Fibroblast of skin of back (primary cell): Measurements from ENCODE around the gene CACNA2D4.

Source experiments
- DNase-seq: peaks from one replicate; pipeline ENCODE4 v3.0.0-alpha.2; 2013

The CACNA2D4 gene

DNA sequence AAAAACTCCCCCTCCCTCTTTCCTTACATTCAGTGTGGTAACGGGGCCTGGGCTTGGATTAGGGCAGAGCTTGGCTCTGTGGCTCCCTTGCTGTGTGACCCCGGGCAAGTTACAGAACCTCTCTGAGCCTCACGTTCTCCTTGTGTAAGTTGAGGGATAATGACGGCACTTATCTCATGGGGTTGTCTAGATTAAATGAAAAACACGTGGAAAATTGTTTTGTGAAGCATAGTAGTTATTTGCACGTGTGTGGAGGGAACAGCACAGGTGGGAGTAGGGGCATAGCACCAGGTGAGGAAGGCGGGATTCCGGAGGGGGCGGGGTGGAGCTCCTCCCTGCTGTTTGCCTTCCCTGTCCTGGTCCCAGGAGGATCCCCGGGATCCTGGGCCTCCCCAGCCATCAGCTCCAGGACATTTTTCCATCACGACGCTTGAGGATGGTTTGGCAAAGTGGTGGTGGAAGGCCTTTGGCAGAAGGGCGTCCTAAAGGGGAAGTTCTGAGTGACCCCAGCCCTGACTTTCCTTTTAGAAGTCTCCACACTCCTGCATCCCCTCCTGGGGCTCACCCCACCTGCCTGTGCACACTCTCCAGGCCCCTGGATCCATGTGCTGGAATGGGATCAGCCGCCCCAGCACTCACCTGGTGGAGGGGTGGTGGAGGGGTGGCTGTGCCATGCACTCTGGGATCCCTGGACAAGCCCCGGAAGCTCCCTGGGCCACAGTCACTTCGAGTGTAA, 75.4 kb downstream of the CACNA2D4 start:
- no peak for DNase-seq

GRCh38 chr12:1842183-1842904, 76.1 kb downstream of the CACNA2D4 start:
- no peak for DNase-seq

DNA sequence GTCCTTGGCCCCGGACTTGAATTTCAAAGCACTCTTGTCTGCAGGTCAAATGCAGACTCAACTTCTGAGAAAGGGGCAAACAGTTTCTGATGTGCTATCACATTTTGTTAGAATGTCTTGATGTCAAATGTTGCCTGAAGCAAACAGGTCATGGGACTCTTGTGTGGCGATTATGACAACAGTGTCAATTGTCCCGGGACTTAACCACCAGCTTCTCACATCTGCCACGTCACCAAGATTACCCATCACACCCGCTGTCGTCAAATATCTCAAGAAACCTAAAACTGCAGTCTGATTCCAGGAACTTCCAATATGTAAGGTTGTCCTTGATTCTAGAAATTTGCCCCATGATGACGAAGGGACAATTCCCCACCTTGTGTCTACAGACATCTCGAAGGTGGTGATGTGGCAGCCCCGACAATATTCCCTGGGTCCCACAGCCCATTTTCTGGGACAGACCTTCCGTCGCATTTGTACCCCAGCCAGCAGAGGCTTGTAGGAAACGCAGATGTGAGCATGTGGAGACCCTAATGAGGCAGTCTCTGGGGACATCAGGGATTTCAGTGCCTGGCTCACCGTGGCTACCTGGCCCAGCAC, 76.8 kb downstream of the CACNA2D4 start:
- no peak for DNase-seq

- no peak for DNase-seq
Measured at GRCh38 chr12:1840981-1841425, 77.4 kb downstream of the CACNA2D4 start.

DNA sequence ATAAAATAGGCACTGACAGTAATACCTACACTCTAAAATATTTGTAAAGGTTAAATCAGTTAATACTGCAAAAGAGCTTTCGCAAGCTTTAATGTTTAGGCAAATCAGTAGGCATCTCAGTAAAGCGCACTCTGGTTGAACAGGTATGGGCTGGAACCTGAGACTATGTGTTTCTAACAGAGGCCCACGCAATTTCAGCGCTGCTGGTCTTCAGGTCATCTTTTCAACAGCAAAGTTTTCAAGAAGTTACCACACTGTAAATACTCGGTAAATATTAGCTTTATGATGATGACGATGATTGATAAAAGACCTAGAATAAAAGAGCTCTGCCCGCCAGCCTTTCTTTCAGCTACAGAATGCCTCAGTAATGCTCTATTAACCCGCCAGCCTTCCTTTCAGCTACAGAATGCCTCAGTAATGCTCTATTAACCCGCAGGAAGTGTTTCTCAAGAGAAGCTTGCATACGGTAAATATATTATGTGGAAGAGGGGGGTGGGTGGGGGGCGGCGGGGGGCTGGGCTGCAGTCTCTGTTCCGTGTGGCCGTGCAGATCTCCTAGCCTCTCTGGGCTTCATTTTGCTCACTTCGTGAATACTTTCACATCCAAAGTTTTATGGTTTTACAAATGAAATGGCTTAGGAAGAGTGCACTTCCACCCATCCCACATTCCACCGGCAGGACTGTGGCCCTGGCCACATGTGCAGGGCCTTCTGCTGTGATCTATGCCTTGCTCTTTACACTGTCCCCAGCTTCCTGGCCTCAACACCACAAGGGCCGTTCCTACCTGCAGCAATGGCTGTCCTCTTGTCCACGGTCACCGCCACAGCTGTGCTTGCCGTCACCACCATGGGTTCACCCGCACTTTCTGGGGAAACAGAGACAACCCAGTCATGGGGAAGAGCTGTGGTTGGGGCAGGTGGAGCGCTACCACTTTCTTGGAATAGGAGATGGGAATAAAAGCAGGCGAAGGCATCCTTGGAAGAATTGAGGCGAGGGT, 78.2 kb downstream of the CACNA2D4 start:
- no peak for DNase-seq

DNA sequence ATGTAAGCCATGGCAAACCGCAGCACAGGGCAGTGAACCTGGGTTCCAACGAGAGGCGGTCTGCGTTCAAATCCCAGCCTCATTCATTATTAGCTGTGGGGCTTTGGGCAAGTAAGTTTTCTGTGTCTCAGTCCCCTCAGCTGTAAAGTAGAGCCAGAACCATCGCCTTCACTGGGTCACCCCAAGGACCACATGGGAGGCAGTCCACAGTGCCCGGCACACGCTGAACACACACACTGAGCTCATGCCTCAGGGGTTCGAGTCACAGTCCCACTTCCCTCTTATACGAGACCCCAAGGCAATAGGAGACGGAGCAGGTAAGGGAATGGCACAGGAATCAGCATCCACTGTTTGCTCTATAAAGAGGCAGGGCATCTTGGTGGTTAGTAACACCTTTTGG, 79.0 kb downstream of the CACNA2D4 start:
- DNase-seq = no peak

GRCh38 chr12:1838994-1839365, 79.5 kb downstream of the CACNA2D4 start:
- no peak for DNase-seq

- DNase-seq = no peak
Measured at GRCh38 chr12:1838205-1838993, 80.1 kb downstream of the CACNA2D4 start.

DNA sequence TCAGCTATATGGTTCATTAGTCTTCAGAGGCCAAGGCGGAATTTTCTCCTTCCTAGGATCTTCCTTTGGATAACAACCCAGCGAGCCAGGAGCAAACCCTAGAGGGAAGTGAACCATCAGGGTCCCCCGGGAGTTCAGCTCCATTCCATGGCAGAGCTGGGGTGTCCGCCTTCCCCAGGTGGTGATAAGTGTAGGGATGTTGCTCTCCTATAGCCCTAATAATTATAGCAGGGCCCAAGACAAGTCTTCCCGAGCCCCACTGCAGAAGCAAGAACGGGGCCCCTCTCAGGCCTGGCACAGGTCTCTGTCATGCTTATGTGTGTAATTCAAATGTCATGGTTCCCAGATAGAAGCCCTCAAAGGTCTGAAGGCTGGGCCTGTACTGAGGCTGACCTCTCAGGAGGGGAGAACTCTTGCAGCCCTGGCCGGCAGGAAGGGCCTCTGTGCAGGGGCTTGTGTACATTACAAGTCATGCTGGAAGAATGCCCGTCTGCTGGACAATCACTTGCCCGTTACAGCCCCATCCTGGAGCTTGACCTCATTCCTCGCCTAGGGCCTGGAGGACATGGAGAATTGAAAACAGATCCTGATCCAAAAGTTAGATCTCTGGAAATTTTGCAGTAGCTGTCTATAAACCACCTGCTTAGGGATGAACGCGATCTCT, 80.8 kb downstream of the CACNA2D4 start:
- DNase-seq = peak; percentile 5

- no peak for DNase-seq
Measured at GRCh38 chr12:1836854-1837421, 81.5 kb downstream of the CACNA2D4 start.

DNA sequence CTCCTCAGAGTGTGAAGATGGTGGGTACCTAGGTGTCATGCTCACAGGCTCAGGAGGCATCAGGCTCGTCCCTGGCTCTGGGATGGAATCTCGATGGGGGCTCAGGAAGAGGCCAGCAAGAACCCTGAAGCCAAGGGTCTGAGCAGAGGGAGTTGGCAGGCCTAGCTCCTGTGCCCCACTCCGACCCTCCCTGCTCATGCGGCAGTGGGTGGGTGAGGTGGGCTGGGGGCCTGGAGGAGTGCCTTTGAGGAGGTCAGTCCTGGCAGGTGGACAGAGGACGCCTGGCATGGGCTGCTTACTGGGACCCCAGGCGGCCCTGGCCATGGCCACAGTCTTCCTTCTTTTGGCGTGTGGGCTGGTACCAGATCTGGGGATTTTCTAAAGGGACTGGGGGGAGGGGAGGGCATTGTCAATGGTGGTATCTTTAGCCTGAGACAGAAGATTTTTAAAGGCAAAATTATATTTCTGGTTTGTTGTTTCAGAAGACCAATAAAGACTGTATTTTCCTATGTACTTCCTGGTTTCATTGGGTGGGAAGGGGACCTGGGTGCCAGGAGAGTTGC, 82.1 kb downstream of the CACNA2D4 start:
- DNase-seq = no peak

- no peak for DNase-seq
Measured at GRCh38 chr12:1835211-1836131, 83.0 kb downstream of the CACNA2D4 start.

DNA sequence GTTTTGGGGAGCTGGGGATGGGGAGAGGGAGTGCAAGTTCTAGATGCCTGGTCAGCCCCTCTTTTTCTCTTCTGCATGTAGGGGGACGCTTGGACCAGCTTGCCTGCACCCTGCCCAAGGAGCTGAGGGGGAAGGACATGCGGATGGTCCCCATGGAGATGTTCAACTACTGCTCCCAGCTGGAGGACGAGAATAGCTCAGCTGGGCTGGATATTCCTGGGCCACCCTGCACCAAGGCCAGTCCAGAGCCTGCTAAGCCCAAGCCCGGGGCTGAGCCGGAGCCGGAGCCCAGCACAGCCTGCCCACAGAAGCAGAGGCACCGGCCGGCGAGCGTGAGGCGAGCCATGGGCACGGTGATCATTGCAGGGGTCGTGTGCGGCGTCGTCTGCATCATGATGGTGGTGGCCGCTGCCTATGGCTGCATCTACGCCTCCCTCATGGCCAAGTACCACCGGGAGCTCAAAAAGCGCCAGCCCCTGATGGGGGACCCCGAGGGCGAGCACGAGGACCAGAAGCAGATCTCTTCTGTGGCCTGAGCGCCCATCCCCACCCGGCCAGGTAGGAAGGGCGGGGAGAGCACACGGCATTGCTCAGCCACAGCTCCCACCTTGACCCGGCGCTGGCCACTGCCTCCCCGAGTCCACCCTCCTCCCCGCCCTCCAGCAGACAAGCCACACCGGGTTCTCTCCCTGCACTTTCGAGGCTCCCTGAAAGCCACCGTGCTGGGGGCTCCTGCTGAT, 84.1 kb downstream of the CACNA2D4 start:
- DNase-seq = no peak

GRCh38 chr12:1833596-1834028, 84.8 kb downstream of the CACNA2D4 start:
- no peak for DNase-seq

GRCh38 chr12:1832801-1833595, 85.5 kb downstream of the CACNA2D4 start:
- DNase-seq = no peak

- DNase-seq = peak; percentile 48
Measured at GRCh38 chr12:1830981-1831963, 87.2 kb downstream of the CACNA2D4 start.
